Cardiac fibroblast (primary cell): ENCODE measurements around the gene FAM149A.
A peak's percentile ranks its signal among the peaks of the same experiment; 100 is the strongest.

Experiments
- DNase-seq, 2 donors: peaks; one replicate each; pipeline versions ENCODE4 v3.0.0 to v3.0.0-alpha.2; 2010; ENCODE audit warnings: low read depth in 2 of 2
- H3K4me3 ChIP-seq, 2 donors: replicated peaks in 1 of 2; 1 replicate in 1 of 2; 2 replicates in 1 of 2; pipeline ENCODE4 v1.5.1; 2011; ENCODE audit warnings: low read depth in 2 of 2, low read length in 2 of 2, mild to moderate bottlenecking in 2 of 2, moderate library complexity in 1 of 2
- CTCF ChIP-seq: IDR thresholded peaks from one replicate; pipeline ENCODE4 v1.5.1; 2011; ENCODE audit warnings: low read depth, mild to moderate bottlenecking, low read length, inconsistent platforms

Gene FAM149A

GRCh38 chr4:186104114-186104889 is at the start of gene FAM149A:
FAM149A (plus strand) TSS chr4:186104704.
- TF ChIP-seq CTCF = no peak
- peak within 1 kb of the TSS; percentile 36 to 39 for H3K4me3 ChIP-seq
- DNase-seq = no peak

- H3K4me3 ChIP-seq = no peak overlapping the region
- DNase-seq = no peak
- TF ChIP-seq CTCF = no peak
These were observed 46.1 kb upstream of the FAM149A start for GRCh38 chr4:186058253-186058979.

GRCh38 chr4:186058980-186059316 is 45.6 kb upstream of the FAM149A start:
- no peak overlapping the region for H3K4me3 ChIP-seq
- TF ChIP-seq CTCF = no peak
- DNase-seq = no peak

- no peak for TF ChIP-seq CTCF
- H3K4me3 ChIP-seq = no peak overlapping the region
- DNase-seq = no peak
These were observed 42.6 kb upstream of the FAM149A start for GRCh38 chr4:186061921-186062320.

- H3K4me3 ChIP-seq = peak overlapping the region in 1 of 2 donors; percentile 47
- TF ChIP-seq CTCF = peak; percentile 45
- DNase-seq = peak; percentile 69 to 75
These were observed 36.6 kb upstream of the FAM149A start for GRCh38 chr4:186067757-186068385.

GRCh38 chr4:186068581-186069348 is 35.7 kb upstream of the FAM149A start, which contains the start of gene TLR3:
TLR3 (plus strand) TSS chr4:186069156; CDS start chr4:186076620, 7,464 bp downstream.
- DNase-seq = peak; percentile 48 to 53
- H3K4me3 ChIP-seq = peak within 1 kb of the TSS; percentile 36 to 47
- no peak for TF ChIP-seq CTCF
